HG02678 (cell line): ENCODE measurements around the gene NEB.
"Not testable (repeated sequence)": the region's sequence is repeated elsewhere in the genome, so short reads cannot be mapped to it uniquely, and the experiment has no call there.

ENCODE experiments used
- ATAC-seq: cut with Tn5 transposase; IDR thresholded peaks from one replicate; pipeline ENCODE4 v1.9.1; 2021; ENCODE audit warnings: mild to moderate bottlenecking, moderate library complexity; ENCODE audit not compliant: unreplicated experiment

The NEB gene

DNA sequence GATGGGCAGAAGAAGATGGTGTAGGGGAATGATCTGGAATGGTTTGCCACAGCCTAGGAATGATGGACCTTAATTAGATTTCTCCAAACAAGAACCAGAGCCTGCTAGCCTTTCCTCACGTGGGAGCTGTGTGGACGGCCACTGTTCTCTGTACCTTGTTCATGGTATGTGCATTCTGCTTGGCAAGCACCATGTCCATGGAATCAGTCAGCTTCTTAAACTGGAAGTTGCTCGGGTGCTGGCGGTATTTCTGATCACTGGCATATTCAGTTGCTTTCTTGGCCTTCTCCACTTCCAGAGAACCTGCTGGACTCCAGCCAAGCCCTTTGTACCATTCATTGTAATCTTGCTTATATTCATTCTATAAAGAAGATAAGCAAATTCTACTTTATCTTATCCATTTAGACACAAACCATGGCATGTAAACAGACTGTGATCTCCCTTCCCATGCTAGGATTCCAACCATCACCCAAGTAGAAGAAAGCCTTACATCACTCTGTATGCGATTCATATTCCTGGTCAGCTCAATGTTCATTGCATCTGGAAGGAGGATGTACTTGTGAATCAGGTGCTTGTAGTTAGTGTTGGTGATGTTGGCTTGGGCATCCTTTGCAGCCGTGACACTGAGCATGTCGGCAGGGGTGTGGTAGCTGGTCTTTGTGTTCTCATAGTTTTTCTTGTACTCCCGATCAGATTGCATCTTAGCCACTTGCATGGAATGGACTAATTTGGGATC is 78.4 kb downstream of the NEB start:
- no peak for ATAC-seq

DNA sequence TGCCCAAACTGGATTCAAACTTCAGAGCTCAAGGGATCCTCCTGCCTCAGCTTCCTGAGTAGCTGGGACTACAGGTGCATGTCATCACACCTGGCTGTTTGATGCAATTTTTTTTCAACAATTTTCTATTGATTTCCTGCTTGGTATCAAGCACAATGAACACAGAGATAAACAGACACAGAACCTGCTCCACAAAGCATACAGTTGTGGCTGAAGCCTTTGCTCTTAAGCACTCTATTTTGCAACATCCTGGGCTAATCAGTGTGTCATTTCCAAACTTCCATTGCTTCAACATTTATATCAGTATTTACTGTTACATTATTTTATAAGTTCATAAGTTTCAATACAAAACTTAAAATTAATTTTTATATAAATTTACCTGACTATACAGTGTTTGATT is 79.4 kb downstream of the NEB start:
- no peak for ATAC-seq

DNA sequence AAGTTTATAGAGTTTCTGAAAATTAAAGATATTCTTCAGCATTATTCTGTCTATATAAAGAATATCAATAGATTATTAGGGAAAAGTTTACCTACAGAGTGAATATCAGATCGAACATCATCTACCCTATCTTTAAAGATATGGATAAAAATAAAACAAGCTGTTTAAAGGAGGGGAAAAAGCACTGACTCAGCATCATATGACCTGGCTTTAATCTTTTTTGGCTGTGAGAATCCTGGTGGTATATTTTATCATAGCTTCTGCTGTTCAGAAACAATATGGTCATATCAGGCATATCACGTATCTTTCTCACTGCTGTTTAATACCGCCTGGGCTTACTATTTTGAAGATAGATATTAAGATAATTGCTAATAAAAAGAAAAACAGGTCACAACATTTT is 80.2 kb downstream of the NEB start:
- no peak for ATAC-seq

DNA sequence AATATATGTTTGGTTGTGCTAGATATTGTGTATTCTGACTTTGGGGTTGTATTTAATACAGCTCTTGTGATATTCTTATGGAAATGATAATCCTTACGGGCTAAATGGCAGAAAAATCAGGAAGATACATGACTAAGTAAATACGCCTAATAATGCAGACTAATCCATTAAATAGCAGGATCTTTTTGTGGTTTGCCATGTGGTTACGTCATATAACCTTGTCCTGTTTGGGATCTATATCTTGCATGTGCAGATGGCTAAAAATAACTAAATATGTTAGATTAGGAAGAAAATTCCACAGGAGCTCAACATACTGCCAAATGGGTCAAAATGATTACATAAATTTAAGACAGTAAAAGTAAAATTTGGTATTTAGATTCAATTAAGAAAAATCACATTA is 83.0 kb downstream of the NEB start:
- no peak for ATAC-seq

DNA sequence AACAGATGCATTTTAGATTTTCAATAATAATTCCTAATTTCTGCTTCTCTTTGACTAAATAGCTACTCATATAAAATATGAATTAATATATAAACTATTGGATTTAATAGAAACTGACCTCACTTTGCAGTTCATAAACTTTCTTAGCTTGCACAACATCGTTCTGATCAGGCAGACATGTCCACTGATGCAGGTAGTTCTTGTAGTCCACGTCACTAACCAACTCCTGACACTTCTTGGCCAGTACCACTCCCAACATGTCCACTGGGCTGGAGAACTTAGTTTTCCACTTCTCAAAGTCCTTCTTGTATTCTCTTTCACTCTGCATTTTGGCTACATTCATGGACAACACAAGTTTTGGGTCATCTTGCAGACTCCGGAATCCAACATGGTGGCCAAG is 83.8 kb downstream of the NEB start:
- no peak for ATAC-seq

DNA sequence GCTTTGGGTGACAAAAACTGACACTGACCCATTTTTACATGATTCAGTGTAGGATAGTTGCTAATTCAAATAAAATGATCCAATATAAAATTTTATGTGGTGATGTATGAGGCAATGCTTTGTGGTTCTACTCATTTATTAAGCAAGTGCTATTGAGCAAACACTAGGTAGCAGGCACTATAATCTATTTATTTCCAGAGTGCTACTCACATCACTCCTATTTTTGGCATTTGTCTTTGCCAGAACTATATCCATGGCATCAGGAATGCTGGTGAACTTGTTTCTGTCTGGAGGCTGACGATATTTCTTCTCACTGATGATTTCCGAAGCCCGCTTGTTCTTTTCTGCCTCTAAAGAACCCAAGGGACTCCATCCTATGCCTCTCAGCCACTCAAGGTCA is 84.3 kb downstream of the NEB start:
- ATAC-seq: no peak

DNA sequence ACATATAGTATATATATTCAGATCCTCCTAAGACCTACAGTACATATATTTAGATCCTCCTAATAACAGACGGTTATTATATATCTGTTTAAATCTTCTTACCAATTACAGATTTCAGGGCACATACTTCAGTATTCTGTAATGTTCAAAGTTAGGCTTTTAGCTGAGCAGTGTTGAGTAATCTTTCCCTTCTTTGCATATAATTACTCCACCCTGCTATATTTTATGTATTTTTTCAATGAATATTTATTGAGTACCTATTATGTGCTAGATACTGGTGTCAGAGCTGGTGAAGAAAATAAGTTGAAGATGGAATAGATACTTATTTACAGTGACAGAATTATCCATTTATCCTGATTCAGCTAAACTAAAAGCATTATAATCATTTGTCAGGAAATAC is 84.9 kb downstream of the NEB start:
- ATAC-seq: no peak

DNA sequence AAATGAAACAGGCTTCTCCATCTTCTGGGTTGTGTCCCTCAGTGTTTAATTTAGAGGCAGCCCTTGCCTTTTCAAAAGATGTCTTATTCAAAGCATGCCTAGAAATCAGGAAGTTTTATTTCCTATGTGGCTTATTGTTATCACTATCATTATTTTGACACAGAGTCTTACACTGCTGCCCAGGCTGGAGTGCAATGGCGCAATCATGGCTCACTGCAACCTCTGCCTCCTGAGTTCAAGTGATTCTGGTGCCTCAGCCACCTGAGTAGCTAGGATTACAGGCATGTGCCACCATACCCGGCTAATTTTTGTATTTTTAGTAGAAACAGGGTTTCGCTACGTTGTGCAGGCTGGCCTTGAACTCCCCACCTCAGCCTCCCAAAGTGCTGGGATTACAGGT is 87.8 kb downstream of the NEB start:
- not testable (repeated sequence) for ATAC-seq

DNA sequence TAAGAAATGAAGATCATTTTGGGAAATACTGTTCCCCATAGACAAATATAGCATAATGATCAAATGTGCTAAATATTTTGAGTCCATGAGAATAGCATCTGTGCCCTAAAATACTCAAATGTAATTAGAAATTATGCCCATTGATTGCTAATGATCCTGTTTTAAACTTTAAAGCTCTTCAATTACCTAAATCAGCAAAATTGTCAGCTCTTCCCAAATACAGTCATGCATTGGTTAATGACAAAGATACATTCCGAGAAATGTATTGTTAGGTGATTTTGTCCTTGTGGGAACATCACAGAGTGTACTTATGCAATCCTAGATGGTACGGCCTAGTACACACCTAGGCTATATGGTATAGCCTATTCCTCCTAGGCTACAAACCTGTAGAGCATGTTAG is 89.7 kb downstream of the NEB start:
- no peak for ATAC-seq

DNA sequence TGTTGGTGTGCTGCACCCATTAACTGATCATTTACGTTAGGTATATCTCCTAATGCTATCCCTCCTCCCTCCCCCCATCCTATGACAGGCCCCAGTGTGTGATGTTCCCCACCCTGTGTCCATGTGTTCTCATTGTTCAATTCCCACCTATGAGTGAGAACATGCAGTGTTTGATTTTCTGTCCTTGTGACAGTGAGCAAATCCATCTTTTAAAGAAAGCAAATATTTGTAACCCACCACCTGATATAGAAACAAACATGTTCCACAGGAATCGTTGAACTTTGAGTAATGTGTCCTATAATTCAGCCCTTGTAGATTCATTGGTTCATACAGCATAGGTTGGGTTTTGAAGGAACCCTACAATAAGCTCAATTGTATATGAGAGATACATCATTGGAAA is 92.4 kb downstream of the NEB start:
- ATAC-seq: not testable (repeated sequence)

DNA sequence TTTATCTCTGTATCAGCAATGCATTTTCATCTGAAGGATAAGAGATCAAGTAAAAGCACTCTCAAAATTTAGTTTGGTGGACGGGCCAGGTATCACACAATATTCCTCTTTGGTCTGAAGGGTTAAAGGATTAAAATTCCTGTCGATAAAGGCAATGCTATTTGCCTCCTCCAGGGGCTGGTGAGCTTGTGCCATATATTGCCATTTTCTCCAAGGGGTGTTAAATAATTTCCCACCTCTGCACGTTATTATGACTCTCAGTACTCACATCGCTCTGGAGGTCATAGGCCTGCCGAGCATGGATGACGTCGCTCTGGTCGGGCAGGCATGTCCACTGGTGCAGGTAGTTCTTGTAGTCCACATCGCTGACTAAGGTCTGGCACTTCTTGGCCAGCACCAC is 94.2 kb downstream of the NEB start:
- no peak for ATAC-seq

DNA sequence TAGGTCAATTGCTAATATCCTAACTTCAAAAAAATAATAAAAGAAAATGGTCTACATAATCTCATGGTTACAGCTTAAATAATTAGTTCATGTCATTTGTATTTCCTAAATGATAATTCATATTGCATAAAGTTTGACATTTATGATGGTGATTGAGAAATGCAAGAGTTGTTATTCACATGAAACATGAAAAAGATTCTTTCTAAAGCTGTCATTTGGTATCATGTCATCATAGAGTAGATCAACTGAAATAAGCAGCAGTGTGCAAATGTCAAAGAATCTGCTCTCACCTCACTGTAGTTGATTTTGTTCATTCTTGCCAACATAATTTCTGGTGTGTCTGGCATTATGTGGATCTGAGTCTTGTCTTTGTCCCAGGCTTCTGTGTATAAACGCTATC is 95.3 kb downstream of the NEB start:
- no peak for ATAC-seq

DNA sequence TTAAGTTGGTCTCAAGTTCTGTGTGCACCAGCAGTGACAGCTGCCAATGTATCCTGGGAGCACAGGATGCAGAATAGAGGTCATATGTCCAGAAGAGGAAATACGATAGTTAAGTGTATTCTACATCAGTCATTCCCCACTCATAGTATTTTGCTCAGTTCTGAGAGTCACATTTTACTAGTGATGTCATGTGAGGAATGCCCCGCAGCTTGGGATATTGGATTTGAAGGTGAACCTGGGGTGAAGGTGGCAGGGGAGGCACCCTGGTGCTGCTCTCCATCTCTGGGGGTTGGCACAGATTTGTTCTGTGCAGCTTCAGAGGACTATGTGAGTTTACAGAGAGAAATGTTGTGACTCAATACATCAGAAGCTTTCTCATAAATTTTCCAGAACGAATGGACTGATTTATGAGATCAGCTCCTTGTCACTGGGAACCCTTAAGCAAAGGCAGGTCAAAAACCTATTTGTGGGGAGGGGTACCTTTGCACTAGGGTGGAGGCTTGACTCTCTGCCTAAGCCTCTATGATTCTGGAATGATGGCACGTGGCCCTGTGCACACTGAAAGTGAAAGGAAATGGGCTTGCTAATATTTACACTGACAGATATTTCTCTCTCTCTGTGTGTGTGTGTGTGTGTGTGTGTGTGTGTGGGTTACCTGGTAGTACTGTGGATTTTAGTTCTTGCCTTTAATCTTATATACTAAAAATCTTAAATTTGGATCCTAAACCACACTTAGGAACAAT is 95.9 kb downstream of the NEB start:
- peak; percentile 70 for ATAC-seq

DNA sequence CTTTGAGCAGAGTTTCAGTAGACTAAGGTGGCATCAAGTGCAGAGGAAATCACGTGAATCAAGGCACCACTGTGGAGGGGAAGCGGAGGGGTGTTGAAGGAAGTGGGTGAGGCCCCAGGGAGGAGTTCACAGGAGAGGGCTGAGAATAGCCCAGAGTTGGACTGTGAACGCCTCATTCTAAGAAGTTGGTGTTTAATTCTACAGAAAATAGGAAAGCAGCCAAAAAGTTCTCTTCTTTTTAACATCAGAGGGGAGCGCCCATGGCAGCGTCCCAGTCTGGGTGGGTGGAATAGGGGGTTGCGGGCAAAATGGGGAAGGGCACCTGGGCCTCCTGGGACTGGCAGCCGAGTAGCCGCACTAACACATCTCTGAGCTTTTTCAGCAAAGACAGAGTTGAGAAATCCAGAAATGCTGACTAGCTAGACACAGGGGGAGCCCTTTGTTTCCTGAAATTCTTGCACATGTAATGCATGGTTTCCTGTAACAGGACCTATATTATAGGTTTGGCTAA is 97.0 kb downstream of the NEB start:
- ATAC-seq: peak; percentile 69

DNA sequence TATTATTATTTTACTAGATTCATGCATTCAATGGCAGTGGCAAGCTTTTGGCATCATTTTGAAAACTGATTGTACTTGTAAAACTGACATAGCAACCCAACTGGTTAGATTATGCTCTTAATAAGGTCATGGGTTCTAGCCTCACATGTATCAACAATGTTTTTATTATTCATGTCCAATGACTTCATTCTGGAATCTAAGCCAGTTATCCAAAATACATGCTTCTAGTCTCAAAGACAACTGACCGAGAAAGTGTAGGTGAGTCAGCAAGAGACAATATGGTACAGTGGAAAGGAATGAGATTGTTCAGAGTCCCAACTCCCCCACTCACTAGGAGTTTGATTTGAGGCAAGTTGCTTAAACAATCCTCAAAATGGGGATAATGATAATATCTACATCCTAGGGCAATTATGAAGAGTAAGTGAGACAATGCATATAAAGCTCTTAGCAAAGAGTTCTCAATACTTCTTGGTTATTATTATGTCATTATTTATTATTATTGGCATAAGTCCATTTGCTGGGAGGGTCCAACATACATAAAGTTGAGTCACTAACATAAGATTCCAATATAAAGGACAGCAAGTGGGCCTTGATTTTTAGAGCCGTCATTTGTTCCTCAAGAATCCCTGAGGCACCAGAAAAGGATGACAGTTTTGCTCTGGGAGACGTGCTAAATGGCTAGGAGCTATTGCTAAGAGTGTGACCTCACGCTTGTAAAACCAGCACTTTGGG is 99.4 kb downstream of the NEB start:
- ATAC-seq: no peak

DNA sequence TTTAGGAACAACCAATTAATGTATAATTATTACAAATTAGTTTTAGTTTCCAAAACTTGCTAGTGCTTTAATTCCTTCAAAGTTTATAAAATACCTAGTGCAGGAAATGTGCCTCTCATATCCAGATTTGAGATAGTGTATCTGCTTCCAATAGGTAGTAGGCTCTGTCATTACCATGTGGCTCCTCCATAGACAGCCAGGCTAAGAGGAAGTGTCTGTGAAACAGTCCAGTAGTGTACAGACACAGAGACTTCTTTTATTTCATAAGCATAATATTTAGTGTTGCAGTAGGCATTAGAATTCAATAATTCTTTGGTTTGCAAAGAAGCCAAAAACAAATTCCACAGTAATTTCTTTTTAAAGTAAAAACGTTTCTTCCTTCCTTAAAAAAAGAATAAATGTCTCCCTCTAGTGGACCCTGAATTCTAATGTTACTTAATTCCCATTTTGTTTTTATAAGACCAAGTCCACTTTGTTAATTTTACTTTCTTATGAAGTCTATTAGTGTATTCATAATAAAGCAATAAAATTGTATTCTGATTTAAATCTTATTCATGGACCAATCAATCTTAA is 101.2 kb downstream of the NEB start:
- ATAC-seq: no peak

DNA sequence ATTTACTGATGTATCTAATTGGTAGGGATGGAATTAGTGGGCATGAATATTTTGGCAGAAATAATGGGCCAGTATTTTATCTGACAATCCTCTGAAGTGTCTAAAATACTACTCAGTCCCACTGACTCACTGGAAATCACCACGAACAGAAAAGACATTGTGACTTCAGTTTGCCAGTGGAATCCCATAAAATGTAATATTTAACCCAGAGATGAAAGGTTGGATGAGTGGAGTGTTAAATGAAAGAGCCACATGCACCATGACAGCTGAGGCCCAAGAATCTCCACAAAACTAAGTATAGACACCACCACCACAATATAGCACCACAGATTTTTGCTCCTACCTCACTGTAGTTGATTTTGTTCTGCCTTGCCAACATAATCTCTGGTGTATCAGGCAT is 103.9 kb downstream of the NEB start:
- ATAC-seq: no peak

DNA sequence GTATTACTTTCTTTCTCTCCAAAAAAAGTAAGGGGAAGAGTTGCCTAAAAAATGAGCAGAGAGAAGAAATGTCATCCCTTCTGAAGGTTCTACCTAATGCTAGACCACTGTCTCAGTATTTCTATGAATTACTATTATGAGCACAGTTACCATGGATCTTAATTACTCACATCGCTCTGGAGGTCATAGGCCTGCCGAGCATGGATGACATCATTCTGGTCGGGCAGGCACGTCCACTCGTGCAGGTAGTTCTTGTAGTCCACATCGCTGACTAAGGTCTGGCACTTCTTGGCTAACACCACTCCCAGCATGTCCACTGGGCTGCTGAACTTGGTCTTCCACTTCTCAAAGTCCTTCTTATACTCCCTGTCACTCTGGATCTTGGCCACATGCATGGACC is 106.9 kb downstream of the NEB start:
- no peak for ATAC-seq

DNA sequence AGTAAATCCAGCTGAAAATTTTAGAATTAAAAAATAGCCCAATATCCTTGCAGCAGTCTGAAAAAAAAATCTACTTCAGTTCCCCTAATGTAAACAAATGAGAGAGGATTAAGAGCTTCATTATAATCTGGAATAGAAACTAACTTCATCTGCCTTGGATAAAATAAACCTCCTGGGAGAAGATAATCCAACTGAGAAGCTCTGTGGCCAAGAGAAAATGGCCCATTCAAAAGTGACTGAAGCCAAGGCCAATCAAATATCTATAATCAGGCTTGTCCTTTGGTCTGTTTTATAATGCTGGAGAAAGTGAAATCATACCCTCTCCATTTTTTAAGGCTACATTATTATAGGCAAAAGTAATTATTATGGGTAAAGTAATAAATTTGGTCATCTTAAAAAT is 110.0 kb downstream of the NEB start:
- ATAC-seq: no peak

DNA sequence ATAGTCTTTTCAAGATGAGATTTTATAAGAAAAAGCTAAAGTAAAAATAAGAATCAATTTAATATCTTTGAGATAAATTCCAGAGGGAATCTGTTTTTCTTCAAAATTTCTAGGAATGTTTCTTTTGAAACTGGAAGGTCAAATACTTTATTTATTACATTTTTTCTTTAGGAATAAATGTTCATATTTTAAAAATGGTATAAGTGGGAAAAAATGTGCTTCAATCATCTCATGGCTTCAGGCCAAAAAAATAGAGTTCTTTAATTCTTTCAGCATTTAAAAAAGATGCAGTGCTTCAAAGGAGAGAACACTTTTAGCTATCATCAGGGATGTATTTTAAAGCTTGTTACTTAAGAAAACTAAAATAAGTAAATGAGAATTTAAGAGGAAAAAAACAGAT is 110.6 kb downstream of the NEB start:
- no peak for ATAC-seq

DNA sequence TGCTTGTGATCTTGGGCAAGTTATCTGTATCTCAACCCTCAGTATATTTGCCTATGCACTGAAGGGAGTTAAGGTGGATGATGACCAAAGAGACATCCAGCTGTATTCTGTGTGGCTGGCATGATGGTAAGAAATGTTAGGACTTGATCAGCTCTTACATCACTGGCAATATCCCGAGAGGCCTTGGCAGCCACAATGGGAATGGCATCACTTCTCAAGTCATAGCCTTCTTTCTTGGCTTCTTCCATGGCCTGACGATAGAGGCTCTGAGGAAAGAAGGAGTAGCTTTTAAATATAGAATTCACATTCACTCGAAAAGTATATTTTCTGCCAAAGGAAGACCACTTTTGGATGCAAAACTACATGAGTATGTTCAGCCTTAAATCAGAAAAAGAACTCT is 113.5 kb downstream of the NEB start:
- no peak for ATAC-seq
